GM12874 (cell line): Measurements from ENCODE around the gene RARS1.

Source experiments
- TF ChIP-seq, protein P1 (sequence below): IDR thresholded peaks from 2 replicates; pipeline ENCODE4 v1.5.1; 2011; ENCODE audit warnings: low read depth, mild to moderate bottlenecking, control low read depth, low read length, moderate library complexity; ENCODE audit not compliant: insufficient read depth

Gene RARS1

GRCh38 chr5:168479166-168479565 is 7.1 kb upstream of the RARS1 start:
- TF ChIP-seq, protein P1, sequence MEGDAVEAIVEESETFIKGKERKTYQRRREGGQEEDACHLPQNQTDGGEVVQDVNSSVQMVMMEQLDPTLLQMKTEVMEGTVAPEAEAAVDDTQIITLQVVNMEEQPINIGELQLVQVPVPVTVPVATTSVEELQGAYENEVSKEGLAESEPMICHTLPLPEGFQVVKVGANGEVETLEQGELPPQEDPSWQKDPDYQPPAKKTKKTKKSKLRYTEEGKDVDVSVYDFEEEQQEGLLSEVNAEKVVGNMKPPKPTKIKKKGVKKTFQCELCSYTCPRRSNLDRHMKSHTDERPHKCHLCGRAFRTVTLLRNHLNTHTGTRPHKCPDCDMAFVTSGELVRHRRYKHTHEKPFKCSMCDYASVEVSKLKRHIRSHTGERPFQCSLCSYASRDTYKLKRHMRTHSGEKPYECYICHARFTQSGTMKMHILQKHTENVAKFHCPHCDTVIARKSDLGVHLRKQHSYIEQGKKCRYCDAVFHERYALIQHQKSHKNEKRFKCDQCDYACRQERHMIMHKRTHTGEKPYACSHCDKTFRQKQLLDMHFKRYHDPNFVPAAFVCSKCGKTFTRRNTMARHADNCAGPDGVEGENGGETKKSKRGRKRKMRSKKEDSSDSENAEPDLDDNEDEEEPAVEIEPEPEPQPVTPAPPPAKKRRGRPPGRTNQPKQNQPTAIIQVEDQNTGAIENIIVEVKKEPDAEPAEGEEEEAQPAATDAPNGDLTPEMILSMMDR, result no peak

GRCh38 chr5:168480601-168481000 is 5.7 kb upstream of the RARS1 start:
- TF ChIP-seq, protein P1, result no peak

DNA sequence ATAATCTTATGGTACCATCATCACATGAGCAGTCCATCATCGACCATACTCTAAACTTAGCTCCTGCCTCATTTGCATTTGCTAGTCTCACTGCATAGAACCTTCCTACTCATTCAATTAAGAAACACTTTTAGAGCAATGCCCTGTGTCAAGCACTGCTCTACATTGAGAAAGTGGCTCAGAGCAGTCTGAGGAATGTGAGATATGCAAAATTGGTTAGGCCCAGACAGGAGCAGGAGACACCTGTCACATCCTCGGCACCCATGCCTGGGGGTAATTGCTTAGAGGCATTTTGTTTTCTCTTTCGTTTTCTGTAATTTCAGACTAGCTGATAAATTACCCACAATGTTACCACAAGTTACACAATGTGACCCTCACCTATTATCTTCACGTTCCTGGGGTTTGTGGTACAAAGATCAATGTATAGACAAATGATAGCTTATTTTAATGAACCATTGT is 4.9 kb upstream of the RARS1 start:
- TF ChIP-seq, protein P1, result no peak

DNA sequence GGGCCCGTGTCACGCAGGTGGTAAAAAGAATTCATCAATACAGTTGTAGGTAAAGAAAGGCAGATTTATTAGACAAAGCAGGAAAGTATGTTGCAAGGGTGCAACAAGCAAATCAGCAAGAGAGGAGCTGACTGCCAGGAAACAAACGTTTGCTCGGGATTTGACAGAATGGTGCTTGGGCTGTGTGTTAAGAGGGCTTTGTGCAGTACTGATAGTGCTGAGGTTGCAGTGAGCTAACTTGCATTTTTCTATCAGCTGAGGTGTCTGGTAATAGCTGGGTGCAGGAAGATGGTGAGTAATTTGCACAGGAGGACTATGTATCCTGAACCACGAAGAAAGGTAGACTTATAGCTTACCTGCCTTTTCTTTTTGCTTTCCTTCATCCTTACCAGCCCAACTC is 3.9 kb upstream of the RARS1 start:
- TF ChIP-seq, protein P1, result no peak

- TF ChIP-seq, protein P1, result no peak
Observed at GRCh38 chr5:168489059-168489458, 2.8 kb downstream of the RARS1 start.

GRCh38 chr5:168494057-168494555 is 7.8 kb downstream of the RARS1 start:
- TF ChIP-seq, protein P1, result no peak

- TF ChIP-seq, protein P1, result no peak
Observed at GRCh38 chr5:168502563-168503237, 16.4 kb downstream of the RARS1 start.
